Endodermal cell (in vitro differentiated cells): ENCODE measurements around the gene NCAPG. TPM values are rescaled to one million over a fixed set of nuclear protein-coding genes. Genes with fewer than 3 reads are reported as not detected.

Experiments used
- DNase-seq: peaks from one replicate; pipeline ENCODE4 v3.0.0-alpha.2; 2017
- H3K27ac ChIP-seq: 2 replicates; pipeline ENCODE4 v1.5.1; 2013; ENCODE audit warnings: mild to moderate bottlenecking, low read depth, low read length, moderate library complexity
- H3K27me3 ChIP-seq: 2 replicates; pipeline ENCODE4 v1.6.1; 2013; ENCODE audit warnings: mild to moderate bottlenecking, low read length, moderate library complexity; ENCODE audit not compliant: insufficient read depth, control insufficient read depth, poor library complexity, severe bottlenecking
- H3K36me3 ChIP-seq: 2 replicates; pipeline ENCODE4 v1.7.0; 2013; ENCODE audit warnings: mild to moderate bottlenecking, low read length, moderate library complexity; ENCODE audit not compliant: control insufficient read depth, insufficient read depth
- H3K4me1 ChIP-seq: one replicate; pipeline ENCODE4 v1.7.0; 2013; ENCODE audit warnings: low read length; ENCODE audit not compliant: control insufficient read depth, insufficient read depth
- H3K4me3 ChIP-seq: 2 replicates; pipeline ENCODE4 v1.5.1; 2013; ENCODE audit warnings: mild to moderate bottlenecking, low read length, moderate library complexity
- H3K9ac ChIP-seq: 2 replicates; pipeline ENCODE4 v1.6.1; 2013; ENCODE audit warnings: mild to moderate bottlenecking, low read length, moderate library complexity; ENCODE audit not compliant: poor library complexity, severe bottlenecking; ENCODE audit errors: extremely low read depth
- H3K9me3 ChIP-seq: 2 replicates; pipeline ENCODE4 v1.6.1; 2013; ENCODE audit warnings: mild to moderate bottlenecking, low read length, moderate library complexity; ENCODE audit not compliant: control insufficient read depth
- H3K27ac Mint-ChIP-seq: 2 replicates; pipeline ENCODE4 v1.8.0; 2020; ENCODE audit warnings: mixed read lengths
- H3K27me3 Mint-ChIP-seq: 2 replicates; pipeline ENCODE4 v1.8.0; 2021; ENCODE audit warnings: mild to moderate bottlenecking, mixed read lengths; ENCODE audit not compliant: insufficient read depth
- H3K36me3 Mint-ChIP-seq: 2 replicates; pipeline ENCODE4 v1.8.0; 2020; ENCODE audit warnings: low read depth, mixed read lengths
- H3K4me1 Mint-ChIP-seq: 2 replicates; pipeline ENCODE4 v1.8.0; 2020; ENCODE audit warnings: mixed read lengths
- H3K4me3 Mint-ChIP-seq: 2 replicates; pipeline ENCODE4 v1.8.0; 2020; ENCODE audit warnings: mild to moderate bottlenecking, moderate library complexity, mixed read lengths
- H3K9me3 Mint-ChIP-seq: 2 replicates; pipeline ENCODE4 v1.8.0; 2020; ENCODE audit warnings: mild to moderate bottlenecking, mixed read lengths
- WGBS, 2 experiments: methylation state at CpG; one replicate each; pipeline versions ENCODE4 v1.1.5 to v1.1.7; 2013; ENCODE audit warnings: missing lambda C conversion rate in 2 of 2, mixed read lengths in 1 of 2; ENCODE audit not compliant: insufficient coverage in 1 of 2, insufficient read length in 1 of 2; 5-methylcytosine and 5-hydroxymethylcytosine counted together
- total RNA-seq, 2 donors: library from RNA; stranded (reverse); fragmentation: NEBNext Ultra II Directional in 1 of 2; extraction: Animal tissue kit (Norgen Biotek cat#: 25700) in 1 of 2; gene quantifications; 2 replicates in 1 of 2; 3 replicates in 1 of 2; pipeline ENCODE4 v1.2.1, GENCODE V29; 2021
- TF ChIP-seq, protein P1 (sequence below): fragments of 200-600 bp; sonication (generic); conservative IDR thresholded peaks from 2 replicates; pipeline ENCODE4 v1.5.0; 2021; ENCODE audit warnings: antibody characterized with exemption, mild to moderate bottlenecking

The NCAPG gene
- total RNA-seq, 2 donors from 2014 or later = 37.5 to 47.4 TPM

DNA sequence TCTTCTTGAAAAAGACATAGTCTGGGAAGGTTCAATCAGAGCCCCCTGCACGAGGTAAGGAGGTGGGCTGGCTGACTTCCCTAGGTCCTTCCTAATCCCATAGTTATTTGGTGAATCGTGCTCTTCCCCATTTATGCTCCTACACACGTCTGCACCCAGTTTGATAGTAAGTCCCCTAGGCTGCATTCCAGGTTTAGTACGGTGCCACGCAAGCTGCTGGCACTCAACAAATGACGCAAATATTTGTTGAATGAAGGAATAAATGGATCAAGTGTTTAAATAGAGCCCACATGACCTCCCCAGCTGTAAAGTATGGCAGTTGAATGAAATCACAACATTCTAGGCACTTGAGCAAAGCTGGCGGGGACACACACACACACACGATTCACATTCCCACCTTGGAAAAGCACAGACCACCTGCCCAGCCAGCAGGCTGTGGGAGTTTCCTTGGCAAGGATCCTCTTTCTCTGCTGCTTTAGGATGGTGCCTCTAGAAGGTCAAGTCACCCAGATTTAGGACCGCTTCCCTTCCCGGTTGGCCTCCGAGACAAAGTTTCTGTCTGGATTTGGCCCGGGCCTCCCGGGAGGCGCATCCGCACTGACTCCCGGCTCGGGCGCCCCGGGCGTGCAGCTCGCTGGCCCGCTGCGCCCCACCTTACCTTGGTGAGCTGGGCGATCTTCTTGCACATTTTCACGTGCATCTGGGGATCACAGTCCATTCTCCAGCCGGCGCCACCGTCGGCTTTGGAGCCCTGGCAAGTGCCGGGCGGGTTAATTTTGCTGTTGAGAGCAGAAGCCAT, 30.1 kb upstream of the NCAPG start:
- Mint-ChIP-seq H3K27ac (no peak overlapping the region), H3K36me3 (no peaks in the 10 kb centered on the region), H3K4me3 (peak overlapping the region; percentile 53), H3K9me3 (no peaks in the 10 kb centered on the region), H3K27me3 (peaks cover 65% of the 10 kb centered on the region), H3K4me1 (peaks cover 7% of the 10 kb centered on the region)
- peaks cover 67% of the 10 kb centered on the region for H3K27me3 ChIP-seq
- peak; percentile 62 for DNase-seq
- no peaks in the 10 kb centered on the region for H3K9me3 ChIP-seq
- H3K4me1 ChIP-seq = no peaks in the 10 kb centered on the region
- TF ChIP-seq, protein P1, sequence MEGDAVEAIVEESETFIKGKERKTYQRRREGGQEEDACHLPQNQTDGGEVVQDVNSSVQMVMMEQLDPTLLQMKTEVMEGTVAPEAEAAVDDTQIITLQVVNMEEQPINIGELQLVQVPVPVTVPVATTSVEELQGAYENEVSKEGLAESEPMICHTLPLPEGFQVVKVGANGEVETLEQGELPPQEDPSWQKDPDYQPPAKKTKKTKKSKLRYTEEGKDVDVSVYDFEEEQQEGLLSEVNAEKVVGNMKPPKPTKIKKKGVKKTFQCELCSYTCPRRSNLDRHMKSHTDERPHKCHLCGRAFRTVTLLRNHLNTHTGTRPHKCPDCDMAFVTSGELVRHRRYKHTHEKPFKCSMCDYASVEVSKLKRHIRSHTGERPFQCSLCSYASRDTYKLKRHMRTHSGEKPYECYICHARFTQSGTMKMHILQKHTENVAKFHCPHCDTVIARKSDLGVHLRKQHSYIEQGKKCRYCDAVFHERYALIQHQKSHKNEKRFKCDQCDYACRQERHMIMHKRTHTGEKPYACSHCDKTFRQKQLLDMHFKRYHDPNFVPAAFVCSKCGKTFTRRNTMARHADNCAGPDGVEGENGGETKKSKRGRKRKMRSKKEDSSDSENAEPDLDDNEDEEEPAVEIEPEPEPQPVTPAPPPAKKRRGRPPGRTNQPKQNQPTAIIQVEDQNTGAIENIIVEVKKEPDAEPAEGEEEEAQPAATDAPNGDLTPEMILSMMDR = no peak
- H3K36me3 ChIP-seq = no peaks in the 10 kb centered on the region
- H3K27ac ChIP-seq = no peak overlapping the region
- H3K9ac ChIP-seq = no peak overlapping the region
- 31 to 32% methylated on average over 19 to 31 of the region's 31 CpGs for WGBS, 2 experiments
- peak overlapping the region; percentile 63 for H3K4me3 ChIP-seq

GRCh38 chr4:17781300-17782287, 29.2 kb upstream of the NCAPG start, which contains the start of gene FAM184B:
TSS of gene FAM184B (minus strand) at chr4:17781621. CDS start at chr4:17781299, 322 bp downstream.
- Histone ChIP-seq H3K9ac (no peak within 1 kb of the TSS), H3K9me3 (no peaks in the 10 kb centered on the region), H3K4me3 (peak within 1 kb of the TSS; percentile 63), H3K4me1 (no peaks in the 10 kb centered on the region), H3K27me3 (peaks cover 67% of the 10 kb centered on the region), H3K27ac (no peak within 1 kb of the TSS), H3K36me3 (no peaks in the 10 kb centered on the region)
- H3K4me1 Mint-ChIP-seq = peaks cover 9% of the 10 kb centered on the region
- no peaks in the 10 kb centered on the region for H3K9me3 Mint-ChIP-seq
- WGBS, 2 experiments = 3 to 9% methylated on average over 28 to 82 of the region's 82 CpGs
- TF ChIP-seq, protein P1 = no peak
- no peak within 1 kb of the TSS for H3K27ac Mint-ChIP-seq
- peak within 1 kb of the TSS; percentile 53 for H3K4me3 Mint-ChIP-seq
- peak; percentile 75 for DNase-seq
- no peaks in the 10 kb centered on the region for H3K36me3 Mint-ChIP-seq
- H3K27me3 Mint-ChIP-seq = peaks cover 65% of the 10 kb centered on the region

- no peak overlapping the region for H3K27ac Mint-ChIP-seq
- TF ChIP-seq, protein P1 = peak; percentile 25
- no peaks in the 10 kb centered on the region for H3K9me3 Mint-ChIP-seq
- Histone ChIP-seq H3K27ac (no peak overlapping the region), H3K4me3 (no peak overlapping the region), H3K36me3 (no peaks in the 10 kb centered on the region), H3K9me3 (no peaks in the 10 kb centered on the region), H3K4me1 (no peaks in the 10 kb centered on the region), H3K9ac (no peak overlapping the region), H3K27me3 (peaks cover 35% of the 10 kb centered on the region)
- peaks cover 28% of the 10 kb centered on the region for H3K27me3 Mint-ChIP-seq
- H3K36me3 Mint-ChIP-seq = no peaks in the 10 kb centered on the region
- WGBS, 2 experiments = 57 to 77% methylated on average over 3 to 5 of the region's 5 CpGs
- DNase-seq = no peak
- H3K4me3 Mint-ChIP-seq = no peak overlapping the region
- peaks cover 14% of the 10 kb centered on the region for H3K4me1 Mint-ChIP-seq
Measured at GRCh38 chr4:17785858-17786257, 24.9 kb upstream of the NCAPG start.
